ENCODE results near the gene NELL1. TPM values are rescaled to one million over a fixed set of nuclear protein-coding genes. Genes with fewer than 3 reads are reported as not detected.

Gene NELL1
- total RNA-seq, 2 experiments from 2014 or later = not detected

DNA sequence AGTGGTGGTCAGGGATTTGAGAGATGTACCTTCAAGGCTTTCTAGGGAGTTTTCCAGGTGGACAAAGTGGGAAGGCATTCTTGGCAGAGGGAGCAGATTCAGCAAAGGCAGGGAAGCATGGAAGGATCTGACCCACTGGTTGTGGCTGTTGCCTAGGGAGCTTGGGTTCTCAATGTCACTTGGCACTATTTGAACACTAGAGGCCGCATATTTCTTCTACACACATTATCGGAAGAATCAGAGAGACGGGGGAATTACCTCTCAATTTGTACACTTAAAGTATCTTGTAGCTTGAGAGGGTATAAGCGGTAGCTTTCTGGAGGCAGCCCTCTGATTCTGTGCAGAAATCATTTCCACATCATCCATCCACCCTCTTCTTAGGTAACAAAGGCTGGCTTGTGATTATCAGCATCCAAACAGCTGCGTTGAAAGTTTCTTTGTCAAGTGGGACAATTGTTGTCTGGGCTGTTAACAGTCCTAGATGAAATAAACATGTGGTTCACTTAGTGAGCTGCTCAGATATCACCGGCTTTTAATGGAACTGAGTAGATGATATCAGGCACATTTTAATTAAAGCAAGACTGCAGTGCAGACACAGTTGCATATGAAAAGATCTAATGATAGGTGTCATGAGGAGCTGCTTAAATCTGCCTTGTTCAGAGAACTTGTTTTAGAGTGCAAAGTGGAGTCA is 2.6 kb downstream of the NELL1 start:
- Mint-ChIP-seq H3K27me3 (peaks cover 47% of the 10 kb centered on the region), H3K4me3 (no peak overlapping the region), H3K27ac (no peak overlapping the region), H3K36me3 (ENCODE audit: low read depth) (no peaks in the 10 kb centered on the region), H3K4me1 (ENCODE audit: low read depth) (no peaks in the 10 kb centered on the region), H3K9me3 (no peaks in the 10 kb centered on the region)
- POLR2A ChIA-PET = no interaction called here
- no peak for ATAC-seq
- CTCF ChIA-PET = interaction anchor here (0.8 to 5.3 kb wide), 6 partner anchors 9 to 72 kb away, joined by 3 to 35 read pairs (median 4); no protein-coding TSS in a partner anchor
- TF ChIP-seq, protein P1, sequence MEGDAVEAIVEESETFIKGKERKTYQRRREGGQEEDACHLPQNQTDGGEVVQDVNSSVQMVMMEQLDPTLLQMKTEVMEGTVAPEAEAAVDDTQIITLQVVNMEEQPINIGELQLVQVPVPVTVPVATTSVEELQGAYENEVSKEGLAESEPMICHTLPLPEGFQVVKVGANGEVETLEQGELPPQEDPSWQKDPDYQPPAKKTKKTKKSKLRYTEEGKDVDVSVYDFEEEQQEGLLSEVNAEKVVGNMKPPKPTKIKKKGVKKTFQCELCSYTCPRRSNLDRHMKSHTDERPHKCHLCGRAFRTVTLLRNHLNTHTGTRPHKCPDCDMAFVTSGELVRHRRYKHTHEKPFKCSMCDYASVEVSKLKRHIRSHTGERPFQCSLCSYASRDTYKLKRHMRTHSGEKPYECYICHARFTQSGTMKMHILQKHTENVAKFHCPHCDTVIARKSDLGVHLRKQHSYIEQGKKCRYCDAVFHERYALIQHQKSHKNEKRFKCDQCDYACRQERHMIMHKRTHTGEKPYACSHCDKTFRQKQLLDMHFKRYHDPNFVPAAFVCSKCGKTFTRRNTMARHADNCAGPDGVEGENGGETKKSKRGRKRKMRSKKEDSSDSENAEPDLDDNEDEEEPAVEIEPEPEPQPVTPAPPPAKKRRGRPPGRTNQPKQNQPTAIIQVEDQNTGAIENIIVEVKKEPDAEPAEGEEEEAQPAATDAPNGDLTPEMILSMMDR (IDR thresholded peaks at IDR 0.05) = no peak
- intact Hi-C loops (cut with micrococcal nuclease) = no loop called here
- no peak for DNase-seq

DNA sequence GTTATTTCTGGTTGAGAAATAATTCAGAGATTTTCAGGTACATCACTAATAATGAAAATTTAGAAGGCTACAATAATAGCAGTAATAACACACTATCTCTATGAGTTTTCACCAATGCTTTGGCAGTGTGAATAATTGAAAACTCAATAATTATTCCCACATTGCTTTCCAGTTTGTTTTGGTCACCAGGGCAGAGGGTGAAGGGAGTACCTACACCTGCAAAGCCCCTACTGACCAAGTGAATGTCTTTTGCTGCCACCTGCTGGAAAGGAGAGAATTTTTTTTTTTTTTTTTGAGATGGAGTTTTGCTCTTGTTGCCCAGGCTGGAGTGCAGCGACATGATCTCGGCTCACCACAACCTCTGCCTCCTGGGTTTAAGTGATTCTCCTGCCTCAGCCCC is 3.2 kb downstream of the NELL1 start:
- ChIA-PET POLR2A (no interaction called here), CTCF (interaction anchor here (0.8 to 5.3 kb wide), 5 partner anchors 10 to 341 kb away, joined by 3 to 35 read pairs (median 6); no protein-coding TSS in a partner anchor)
- intact Hi-C loops (cut with micrococcal nuclease) = no loop called here
- TF ChIP-seq, protein P1 (IDR thresholded peaks at IDR 0.05) = peak; percentile 41
- Mint-ChIP-seq H3K27me3 (peaks cover 45% of the 10 kb centered on the region), H3K4me1 (ENCODE audit: low read depth) (no peaks in the 10 kb centered on the region), H3K27ac (no peak overlapping the region), H3K36me3 (ENCODE audit: low read depth) (no peaks in the 10 kb centered on the region), H3K4me3 (no peak overlapping the region), H3K9me3 (no peaks in the 10 kb centered on the region)
- ATAC-seq = no peak
- no peak for DNase-seq

DNA sequence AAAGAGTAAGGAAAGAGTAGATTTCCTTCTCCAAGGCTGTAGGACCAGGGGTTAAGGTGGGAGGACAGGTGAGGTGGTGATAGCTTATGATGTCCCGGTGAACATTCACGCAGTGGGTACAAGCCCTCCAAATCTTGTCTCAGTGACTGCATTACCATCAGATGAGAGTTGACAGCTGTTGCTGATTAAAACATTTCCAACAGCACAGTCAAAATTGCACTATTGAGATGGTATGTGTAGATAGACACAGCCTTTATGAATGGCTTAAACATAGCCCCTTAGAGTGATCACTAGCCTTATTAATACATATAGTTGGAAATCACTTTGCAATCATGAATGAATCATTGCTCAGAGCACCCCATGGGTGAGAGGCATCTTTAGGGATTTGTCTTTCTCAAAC is 7.3 kb downstream of the NELL1 start:
- no peak overlapping the region for H3K27ac Mint-ChIP-seq
- POLR2A ChIA-PET = no interaction called here
- peaks cover 14% of the 10 kb centered on the region for H3K27me3 Mint-ChIP-seq
- intact Hi-C loops (cut with micrococcal nuclease) = no loop called here
- H3K4me1 Mint-ChIP-seq (ENCODE audit: low read depth) = no peaks in the 10 kb centered on the region
- no peak overlapping the region for H3K4me3 Mint-ChIP-seq
- H3K9me3 Mint-ChIP-seq = no peaks in the 10 kb centered on the region
- TF ChIP-seq, protein P1 (IDR thresholded peaks at IDR 0.05) = no peak
- H3K36me3 Mint-ChIP-seq (ENCODE audit: low read depth) = no peaks in the 10 kb centered on the region
- CTCF ChIA-PET = no interaction called here
- ATAC-seq (no peak), DNase-seq (no peak)

DNA sequence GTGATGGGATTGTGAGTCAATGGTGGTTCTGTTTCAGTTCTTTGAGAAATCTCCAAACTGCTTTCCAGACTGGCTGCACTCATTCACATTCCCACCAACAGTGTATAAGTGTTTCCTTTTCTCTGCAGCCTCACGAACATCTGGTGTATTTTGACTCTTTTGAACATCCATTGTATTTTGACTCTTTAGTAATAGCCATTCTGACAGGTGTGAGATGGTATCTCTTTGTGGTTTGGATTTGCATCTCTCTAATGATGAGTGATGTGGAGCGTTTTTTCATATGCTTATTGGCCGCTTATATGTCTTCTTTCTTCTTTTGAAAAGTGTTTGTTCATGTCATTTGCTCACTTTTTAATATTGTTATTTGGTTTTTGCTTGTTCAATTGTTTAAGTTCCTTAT is 19.4 kb downstream of the NELL1 start:
- Mint-ChIP-seq H3K4me3 (no peak overlapping the region), H3K4me1 (ENCODE audit: low read depth) (no peaks in the 10 kb centered on the region), H3K9me3 (no peaks in the 10 kb centered on the region), H3K27me3 (no peaks in the 10 kb centered on the region), H3K27ac (no peak overlapping the region), H3K36me3 (ENCODE audit: low read depth) (no peaks in the 10 kb centered on the region)
- DNase-seq (no peak), ATAC-seq (no peak)
- POLR2A ChIA-PET = no interaction called here
- CTCF ChIA-PET = no interaction called here
- TF ChIP-seq, protein P1 (IDR thresholded peaks at IDR 0.05) = no peak
- intact Hi-C loops (cut with micrococcal nuclease) = no loop called here

DNA sequence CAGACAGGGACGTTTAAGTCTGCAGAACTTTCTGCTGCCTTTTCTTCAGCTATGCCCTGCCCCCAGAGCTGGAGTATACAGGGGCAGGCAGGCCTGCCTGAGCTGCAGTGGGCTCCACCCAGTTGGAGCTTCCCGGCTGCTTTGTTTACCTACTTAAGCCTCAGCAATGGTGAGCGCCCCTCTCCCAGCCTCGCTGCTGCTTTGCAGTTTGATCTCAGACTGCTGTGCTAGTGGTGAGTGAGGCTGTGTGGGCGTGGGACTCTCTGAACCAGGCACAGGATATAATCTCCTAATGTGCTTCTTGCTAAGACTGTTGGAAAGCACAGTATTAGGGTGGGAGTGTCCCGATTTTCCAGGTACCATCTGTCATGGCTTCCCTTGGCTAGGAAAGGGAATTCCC is 38.5 kb downstream of the NELL1 start:
- ChIA-PET POLR2A (no interaction called here), CTCF (no interaction called here)
- no peaks in the 10 kb centered on the region for H3K36me3 Mint-ChIP-seq (ENCODE audit: low read depth)
- DNase-seq (no peak), ATAC-seq (no peak)
- H3K27me3 Mint-ChIP-seq = no peaks in the 10 kb centered on the region
- no peak overlapping the region for H3K27ac Mint-ChIP-seq
- TF ChIP-seq, protein P1 (IDR thresholded peaks at IDR 0.05) = no peak
- no peaks in the 10 kb centered on the region for H3K4me1 Mint-ChIP-seq (ENCODE audit: low read depth)
- H3K4me3 Mint-ChIP-seq = no peak overlapping the region
- intact Hi-C loops (cut with micrococcal nuclease) = no loop called here
- no peaks in the 10 kb centered on the region for H3K9me3 Mint-ChIP-seq
